HG02571 (cell line): Measurements from ENCODE around the gene ABTB2.

ENCODE experiments used
- ATAC-seq: cut with Tn5 transposase; IDR thresholded peaks from one replicate; pipeline ENCODE4 v1.9.1; 2021; ENCODE audit warnings: mild to moderate bottlenecking, moderate library complexity; ENCODE audit not compliant: unreplicated experiment

Gene ABTB2

DNA sequence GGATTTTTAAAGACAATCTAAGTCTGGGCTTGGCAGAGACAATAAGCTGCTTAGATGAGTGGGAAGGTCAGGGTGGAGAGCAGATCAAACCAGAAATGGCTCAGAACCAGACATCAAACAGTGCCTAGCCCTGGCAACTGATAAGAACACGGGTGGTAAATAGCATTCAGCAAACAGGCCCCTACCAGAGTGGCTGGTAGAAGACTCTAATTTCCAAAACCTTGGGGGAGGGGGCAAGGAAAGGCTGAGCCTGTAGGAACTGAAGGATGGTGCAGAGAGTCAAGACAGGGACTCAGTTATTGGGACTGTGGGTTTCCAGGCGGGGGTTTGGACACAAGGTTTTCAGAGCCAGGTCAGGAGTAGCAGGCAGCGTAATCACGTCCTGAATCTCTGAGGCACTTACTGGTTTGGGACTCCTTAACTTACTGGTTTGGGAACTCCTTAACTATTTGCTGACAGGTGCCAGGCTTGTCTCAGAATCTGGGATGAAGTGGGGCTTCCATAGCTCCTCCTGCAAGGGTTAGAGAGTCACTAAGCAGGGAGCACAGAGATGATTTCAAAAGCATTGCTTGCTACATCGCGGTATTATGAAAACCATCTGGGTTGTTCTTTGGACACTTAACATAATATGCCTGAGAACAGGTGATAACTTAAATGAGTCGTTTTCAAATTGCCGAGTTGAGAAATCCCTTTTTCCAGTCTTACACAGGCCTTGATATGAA lies 5.7 kb upstream of the ABTB2 start:
- ATAC-seq: no peak

DNA sequence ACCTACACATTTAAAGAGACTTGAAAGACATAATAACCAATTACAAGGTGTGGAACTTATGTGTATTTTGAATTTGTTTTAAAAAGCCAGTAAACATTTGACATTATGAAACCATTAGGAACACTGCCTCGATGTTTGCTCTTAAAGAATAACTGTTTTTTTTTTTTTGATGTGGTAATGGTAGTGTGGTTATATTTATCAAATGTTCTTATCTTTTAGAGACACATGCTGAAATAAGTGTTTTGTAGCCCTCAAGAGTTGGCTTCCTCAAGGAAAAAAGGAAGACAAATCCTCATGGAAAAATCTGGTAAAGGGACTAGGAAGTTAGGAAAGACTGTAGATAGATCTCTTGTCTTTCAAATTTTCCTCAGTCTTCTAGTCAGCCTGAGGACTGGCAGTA lies 2.2 kb upstream of the ABTB2 start:
- ATAC-seq: no peak

DNA sequence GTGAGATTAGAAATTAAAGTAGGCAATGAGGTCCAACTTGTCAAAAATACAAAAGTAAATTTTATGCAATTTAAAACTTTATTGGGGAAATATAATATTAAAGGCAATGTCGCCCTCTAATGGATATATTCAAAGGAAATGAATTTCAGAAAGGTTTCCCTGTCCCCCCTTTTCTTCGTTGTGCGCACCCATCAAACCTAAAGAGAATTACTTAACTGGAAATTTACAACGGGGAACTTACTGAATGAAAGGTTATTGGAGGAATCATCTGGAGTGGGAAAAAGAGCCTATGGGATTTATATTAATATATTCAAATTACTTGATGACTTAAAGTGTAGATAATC lies 1.7 kb upstream of the ABTB2 start:
- ATAC-seq: no peak

DNA sequence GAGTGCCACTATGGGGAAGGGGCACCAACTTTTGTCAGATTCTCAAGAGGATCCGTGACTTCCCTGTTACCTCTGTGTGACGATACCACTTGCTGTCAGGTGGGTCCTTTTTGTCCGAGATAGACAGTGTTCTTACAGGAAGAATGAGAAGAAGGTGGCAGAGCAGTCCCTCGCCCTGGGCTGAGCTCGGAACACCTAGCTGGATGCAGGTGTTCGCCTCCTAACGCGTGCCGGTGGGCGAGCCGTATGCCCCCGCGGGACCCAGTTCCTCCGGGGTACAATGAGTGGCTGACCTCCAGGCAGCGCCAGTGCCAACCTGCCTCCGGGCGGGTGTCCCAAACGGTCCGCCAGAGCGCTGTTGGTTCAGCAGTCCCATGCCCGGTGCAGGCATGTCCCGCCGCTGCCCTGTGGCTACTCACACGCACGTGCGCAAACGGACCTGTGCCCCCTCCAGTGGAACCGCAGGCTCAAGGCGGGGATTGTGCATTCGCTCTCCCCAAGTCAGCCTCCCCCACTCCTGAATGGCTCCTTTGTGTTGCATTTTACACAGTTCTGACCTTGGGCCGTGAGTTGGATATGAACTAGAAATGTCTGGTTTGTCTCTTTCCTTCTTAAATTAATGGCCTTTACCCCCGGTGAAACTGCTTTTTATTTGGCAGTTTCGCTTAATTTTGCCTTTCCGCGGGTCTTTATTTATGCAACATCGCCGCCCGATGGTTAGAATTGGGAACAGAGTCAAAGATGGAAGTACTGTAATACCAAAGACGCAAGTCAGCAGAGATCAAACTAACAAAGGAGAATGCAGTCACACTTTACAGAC lies 1.1 kb upstream of the ABTB2 start:
- no peak for ATAC-seq

DNA sequence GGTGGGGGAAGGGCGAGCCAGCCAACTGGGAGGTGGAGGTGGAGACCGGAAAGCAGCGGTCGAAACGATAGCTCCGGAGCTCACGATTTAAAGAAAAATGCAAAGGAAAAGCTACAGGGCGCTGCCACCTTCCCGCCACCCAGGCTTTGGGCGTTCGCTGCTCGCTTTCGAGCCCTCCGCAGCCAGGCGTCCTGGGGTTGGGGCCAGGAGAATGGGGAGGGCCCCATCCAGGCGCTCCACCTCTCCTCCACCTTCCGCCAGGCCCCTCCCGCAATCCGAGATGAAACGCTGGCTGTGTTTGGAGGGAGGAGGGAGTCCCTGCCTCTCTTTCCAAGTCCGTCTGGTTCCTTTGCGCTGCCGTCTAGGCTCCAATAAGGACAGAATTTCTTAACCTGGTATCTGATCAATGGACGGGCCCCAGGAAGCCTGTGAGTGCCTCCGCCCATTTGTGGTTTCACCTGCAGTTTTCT lies 483 bp upstream of the ABTB2 start:
- no peak for ATAC-seq

DNA sequence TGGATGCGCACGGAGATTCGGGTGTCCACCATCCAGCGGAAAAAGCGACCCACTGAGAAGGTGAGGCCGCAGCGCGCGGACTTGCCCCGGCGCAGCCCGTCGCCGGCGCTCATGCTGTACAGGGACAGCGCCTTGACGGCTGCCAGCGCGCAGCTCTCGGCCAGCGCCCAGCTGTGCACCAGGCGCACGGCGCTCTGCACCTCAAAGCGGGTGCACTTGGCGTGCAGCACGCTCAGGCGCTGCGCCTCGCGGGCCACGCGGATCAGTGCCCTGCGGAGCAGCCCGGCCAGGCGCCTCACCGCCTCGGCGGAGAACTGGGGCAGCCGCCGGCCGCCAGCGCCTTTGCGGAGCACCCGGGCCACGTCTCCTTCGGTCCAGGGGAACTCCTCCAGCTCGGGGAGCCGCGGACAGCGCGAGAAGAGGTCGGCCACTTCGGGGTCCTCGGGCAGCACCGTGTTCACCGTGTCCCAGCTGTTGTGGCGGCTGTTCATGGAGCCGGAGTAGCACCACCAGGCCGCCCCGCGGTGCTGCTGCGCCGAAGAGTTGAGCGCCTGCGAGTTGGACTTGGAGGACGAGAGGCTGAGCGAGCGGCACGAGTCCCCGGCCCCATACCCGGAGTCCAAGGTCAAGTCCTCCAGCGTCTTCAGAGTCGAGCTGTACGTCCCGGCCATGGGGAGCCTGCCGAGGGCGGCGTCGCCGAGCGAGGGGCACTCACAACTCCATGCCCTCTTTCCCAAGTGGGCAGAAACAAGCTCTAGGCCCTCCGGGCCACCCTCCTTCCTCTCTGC lies 703 bp downstream of the ABTB2 start:
- ATAC-seq: no peak

DNA sequence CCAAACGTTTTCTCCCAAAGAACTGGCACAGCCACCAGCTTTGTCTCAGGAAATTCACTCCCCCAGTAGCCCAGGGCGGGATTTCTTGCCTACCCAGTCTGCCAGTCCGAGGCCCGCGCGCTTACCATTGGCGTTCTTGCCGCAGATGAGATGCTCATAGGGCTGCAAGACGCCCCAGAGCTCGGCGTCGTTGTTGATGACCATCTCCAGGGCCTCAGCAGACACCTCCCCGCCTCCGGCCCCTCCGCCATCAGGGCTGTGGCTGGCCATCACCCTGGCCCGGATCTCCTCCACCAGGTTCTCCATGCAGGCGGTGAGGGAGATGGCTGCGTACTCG lies 1.3 kb downstream of the ABTB2 start:
- ATAC-seq: no peak

DNA sequence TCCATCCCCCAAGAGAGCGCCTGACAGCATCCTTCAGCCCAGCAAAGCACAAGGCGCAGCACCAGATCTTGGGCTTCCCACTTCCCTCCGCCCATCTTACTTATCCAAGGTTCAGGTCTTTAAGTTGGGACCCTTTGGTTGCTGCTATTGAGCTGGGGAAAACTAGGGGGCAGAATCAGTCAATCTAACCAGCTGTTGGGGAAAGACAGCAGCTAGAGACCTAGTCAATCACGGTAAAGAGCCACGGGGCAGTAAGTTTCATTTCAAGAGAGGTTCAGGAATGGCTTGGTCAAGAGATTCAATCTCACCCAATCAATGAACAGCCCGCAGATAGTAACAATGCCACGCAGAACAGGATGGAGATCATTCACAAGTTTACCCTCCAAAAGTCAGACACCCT lies 1.7 kb downstream of the ABTB2 start:
- ATAC-seq: no peak

DNA sequence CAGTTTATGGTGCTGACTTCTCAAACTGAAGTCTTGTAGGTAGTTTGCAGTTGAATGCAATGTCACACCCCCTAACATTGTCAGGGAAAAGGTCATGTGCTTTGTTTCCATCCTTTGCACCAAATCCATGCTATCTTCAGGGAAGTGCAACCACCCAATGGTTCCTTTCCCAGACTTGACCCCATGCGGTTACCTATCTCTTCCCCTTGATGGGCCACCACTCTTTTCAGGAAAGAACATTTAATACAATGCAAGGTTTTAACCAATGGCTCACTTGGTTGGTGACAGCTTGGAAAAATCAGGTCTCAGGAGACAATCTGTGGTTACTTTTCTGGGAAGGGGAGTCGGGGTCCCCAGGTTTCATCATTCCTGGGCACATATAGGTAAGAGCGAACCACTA lies 2.1 kb downstream of the ABTB2 start:
- no peak for ATAC-seq

DNA sequence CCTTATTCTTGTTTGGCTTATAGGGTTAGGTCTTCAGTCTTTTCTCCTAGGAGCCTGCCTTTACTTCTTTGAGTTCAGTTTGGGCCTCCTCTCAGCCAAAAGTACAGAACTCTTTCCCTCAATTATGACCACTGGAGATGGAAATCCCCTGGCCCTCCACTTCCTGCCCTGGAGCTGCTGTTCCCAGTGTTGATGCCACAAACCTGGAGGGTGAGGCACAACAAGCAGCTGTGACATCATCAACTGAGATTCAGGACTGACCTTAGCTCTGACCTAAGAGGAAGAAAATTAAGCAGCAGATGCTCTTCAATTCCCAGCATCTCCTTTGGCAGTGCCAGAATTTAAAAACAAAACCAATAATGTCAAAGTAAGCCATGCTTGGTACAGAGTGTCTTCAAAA lies 3.0 kb downstream of the ABTB2 start:
- no peak for ATAC-seq

DNA sequence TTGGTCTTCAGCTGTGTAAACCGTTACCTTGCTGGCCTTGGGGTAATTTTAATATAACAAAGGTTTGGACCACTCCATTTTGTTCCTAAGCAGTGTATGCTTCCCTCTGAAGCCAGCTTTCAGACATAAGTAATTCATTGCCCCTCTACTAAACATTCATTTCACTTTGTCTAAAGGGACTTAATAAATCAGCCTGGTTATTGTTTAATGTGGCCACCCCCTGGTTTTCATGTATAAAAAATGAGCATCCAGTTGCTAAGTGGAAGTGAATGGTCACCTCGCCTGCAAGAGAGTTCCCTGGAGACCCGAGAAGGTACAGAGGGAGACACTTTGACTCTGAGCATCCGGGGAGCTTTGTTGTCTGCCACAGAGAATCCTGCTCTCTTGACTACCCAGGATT lies 3.9 kb downstream of the ABTB2 start:
- ATAC-seq: no peak

DNA sequence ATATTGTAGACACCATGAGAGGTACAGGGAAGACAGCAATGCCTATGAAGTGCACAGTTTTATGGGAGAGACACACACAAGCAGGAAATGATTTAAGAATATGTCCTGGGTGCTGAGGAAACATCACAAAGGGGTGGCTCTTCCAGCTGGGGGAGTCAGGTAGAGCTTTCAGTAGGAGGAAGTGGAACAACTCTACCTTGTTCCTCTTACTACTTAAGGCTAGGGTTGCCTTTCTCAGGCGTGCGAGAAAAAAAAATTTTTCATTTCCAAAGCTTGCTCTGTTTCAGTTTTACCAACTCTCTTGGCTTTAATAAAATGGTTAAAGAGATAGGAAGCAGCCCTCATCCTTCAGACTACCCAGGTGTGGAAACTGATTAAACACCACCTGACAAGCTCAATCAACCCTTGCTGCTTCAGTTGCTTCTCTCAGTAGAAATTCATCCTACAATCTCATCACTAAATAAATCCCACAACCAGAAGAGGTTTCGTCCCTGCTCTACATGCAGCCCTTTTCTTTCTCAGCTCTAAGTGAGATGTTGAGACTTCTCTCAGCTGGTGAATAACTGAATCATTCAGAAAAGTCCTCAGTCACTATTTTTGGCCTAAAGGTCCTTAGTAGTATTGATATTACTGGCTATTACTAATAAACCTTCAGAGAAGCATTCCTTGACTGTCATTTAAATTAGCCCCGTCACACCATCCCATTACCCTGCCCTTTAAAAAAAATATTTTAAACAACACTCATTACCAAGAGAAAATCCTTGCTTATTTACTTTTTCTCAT lies 5.9 kb downstream of the ABTB2 start:
- peak; percentile 47 for ATAC-seq

DNA sequence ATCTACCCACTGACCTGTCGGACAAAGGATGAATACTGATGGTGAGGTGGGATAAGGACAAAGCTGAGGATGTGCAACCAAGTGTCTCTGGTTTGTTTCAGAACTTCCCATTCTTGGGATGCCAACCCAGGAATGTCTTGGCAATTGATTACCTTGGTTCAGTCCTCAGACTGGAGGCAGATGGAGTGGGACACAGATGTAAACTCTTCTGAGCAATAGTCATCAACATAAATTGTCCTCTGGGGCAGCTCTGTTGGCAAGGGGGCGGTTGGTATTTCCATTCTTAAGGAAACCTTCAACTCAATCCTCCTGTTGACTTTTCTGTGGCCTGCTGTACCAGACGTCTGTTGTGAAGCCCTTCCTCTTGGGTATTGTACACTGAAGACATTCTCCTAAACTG lies 6.8 kb downstream of the ABTB2 start:
- no peak for ATAC-seq

DNA sequence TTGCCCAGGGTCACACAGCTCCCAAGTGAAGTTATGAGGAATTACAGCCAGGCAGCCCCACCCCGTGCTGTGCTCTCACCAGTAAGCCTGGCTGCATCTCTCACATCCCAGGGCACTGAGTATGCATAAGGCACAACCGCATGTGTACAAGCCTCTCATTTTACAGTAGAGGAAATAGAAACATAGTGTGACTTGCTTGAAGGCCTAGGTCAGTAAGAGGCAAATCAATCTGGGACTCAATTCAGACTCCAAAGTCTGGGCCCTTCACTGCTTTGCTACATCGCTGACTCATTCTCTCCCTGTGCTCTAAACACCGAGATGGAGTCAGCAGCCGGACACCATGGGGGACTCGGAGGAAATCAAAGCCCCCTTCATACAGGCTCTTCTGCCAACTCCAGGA lies 7.9 kb downstream of the ABTB2 start:
- no peak for ATAC-seq

DNA sequence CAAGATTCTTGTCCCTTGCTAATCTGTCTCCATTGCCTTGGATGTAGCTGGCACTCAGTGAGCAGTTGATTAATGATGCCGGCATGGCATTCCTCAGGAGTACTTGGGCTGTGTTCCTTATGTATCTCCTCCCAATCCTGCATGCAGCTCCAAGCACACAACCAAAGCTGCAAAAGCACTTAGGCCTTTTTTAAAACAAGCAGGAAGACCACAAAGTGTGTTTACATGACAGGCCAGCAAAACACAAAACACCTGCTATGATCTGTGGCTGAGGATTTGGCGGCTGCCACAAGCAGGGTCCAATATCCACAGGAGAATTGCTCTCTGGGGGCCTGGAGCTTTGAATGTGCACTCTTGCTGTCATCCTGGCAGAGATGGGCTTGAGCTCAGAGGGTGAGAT lies 8.9 kb downstream of the ABTB2 start:
- ATAC-seq: no peak

DNA sequence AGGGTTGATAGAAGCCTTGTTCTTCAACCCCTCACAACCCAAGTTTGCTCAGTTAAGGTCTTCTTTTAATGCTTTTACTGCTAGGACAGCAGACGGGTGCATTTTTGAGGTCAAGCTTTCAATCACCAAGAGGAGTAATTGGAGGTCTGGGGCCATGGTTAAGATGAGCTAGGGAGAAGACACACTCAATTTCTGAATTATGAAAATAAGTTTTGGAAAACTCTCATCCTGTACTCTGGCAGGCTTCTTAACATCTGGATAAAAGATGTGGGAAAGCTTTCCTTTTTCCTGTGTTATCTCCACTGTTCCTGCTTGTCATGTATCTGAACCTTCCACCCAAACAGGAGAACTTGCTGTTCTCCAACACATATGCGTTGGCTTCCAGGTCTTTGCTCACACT lies 9.7 kb downstream of the ABTB2 start:
- no peak for ATAC-seq

DNA sequence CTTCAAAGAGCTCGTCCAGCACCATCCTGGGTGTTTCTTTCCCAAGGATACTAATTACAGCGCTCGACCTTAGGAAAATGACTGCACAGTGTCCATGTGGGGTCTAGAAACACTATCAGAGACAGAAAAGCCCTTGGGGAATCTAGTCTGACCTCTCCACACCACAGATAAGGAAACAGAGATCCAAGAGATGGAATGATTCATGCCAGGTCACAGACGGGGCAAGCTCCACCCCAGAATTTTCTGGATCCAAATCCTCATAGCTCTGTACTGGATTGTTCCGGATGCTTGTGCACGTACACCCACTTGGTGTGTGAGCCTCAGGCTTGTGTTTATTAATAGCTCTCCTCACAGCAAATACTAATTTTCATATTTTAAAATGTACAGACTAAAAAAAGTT lies 11.3 kb downstream of the ABTB2 start:
- ATAC-seq: no peak

DNA sequence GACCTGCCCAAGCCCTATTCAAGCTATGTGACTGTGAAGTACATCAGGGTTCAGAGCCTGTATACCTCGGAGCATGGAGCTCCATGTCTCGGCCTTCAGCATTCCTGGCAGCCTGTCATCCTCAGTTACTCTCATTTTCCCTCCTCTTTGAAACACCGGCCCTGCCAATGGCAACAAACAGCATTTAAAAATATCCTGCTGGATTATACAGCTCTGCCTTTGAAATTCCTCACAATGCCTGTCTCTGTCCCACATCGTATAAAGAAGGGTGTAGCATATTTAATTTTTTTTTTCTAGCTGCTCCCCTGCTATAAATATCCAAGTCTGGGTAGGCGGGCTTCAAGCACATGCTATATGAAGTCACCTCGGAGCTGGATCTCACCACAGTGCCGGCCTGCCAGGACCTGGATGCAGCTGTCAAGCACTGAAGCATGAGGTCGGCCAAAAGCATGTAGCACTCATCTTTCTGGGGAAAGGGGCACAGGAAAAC lies 11.8 kb downstream of the ABTB2 start:
- no peak for ATAC-seq

DNA sequence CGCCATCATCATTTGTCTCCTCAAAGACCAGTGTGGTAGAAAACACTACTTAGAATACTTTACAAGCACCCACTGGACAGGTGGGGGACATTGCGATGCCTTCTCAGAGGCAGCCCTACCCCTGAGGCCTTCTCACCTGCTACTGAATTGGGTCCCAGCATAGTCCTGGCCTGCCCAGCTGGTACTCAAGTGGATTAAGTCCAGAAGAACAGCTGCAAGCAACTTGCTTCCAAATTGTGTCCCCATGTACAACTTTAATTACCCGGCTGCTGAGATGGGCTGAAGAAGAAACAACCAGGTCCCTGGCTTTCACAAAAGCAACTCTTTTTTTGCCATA lies 12.3 kb downstream of the ABTB2 start:
- no peak for ATAC-seq

DNA sequence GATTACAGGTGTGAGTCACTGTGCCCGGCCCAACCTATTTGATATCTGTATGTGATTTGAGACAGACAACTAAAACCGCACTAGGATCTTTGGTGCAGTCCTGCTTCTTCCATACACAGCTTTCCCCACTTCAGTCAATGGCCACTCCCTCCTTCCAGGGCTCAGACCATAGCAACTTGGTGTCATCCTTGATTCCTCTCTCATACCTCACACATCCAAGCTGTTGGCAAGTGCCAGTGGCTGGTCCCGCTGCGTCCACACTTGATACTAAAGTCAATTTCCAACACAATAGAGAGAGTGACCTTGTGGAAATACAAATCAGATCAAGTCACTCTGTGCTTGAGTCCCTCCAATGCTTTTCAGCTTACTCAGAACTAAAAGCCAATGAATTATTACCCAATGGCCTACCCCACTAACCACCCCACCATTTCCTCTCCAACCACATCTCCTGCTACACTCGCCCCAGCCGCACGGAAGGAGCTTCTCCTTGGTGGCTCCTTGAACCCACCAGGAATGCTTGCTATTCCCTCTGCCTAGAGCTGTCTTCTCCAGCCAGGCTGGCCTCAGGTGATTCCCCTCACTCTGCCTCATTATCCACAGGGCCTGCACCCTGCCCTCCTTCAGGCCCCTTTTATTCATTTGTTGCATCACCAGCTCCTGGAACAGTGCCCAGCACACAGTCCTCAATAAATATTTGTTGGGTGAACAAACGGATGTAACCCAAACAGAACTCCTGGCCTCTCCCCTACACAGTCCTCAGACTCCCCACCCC lies 12.9 kb downstream of the ABTB2 start:
- no peak for ATAC-seq
